H9 (cell line): ENCODE measurements around the gene CRK. TPM values are rescaled to one million over a fixed set of nuclear protein-coding genes. Genes with fewer than 3 reads are reported as not detected.
"Not testable (repeated sequence)": the region's sequence is repeated elsewhere in the genome, so short reads cannot be mapped to it uniquely, and the experiment has no call there.

ENCODE experiments used
- DNase-seq: peaks from one replicate; pipeline ENCODE4 v3.0.0-alpha.2; 2017
- H2AFZ ChIP-seq: one replicate; pipeline ENCODE4 v1.6.1; 2013; ENCODE audit warnings: mild to moderate bottlenecking, low read length, control low read depth, moderate library complexity
- H2AK5ac ChIP-seq: 2 replicates; pipeline ENCODE4 v1.6.1; 2013; ENCODE audit warnings: low read length, control low read depth, mixed read lengths; ENCODE audit not compliant: insufficient read length
- H2BK120ac ChIP-seq: one replicate; pipeline ENCODE4 v1.6.1; 2013; ENCODE audit warnings: low read depth, mild to moderate bottlenecking, low read length, control low read depth, inconsistent platforms; ENCODE audit not compliant: poor library complexity, severe bottlenecking
- H2BK12ac ChIP-seq: 2 replicates; pipeline ENCODE4 v1.6.1; 2013; ENCODE audit warnings: low read length, control low read depth, mixed read lengths, low read depth; ENCODE audit not compliant: insufficient read length
- H2BK15ac ChIP-seq: 2 replicates; pipeline ENCODE4 v1.6.1; 2013; ENCODE audit warnings: low read depth, low read length, control low read depth
- H2BK20ac ChIP-seq: one replicate; pipeline ENCODE4 v1.6.1; 2013; ENCODE audit warnings: low read depth, mild to moderate bottlenecking, low read length, control low read depth, inconsistent platforms; ENCODE audit not compliant: poor library complexity, severe bottlenecking
- H2BK5ac ChIP-seq: 2 replicates; pipeline ENCODE4 v1.6.1; 2013; ENCODE audit warnings: low read length, control low read depth, mixed read lengths; ENCODE audit not compliant: insufficient read length
- H3K14ac ChIP-seq: 2 replicates; pipeline ENCODE4 v1.6.1; 2013; ENCODE audit warnings: low read length, control low read depth; ENCODE audit not compliant: insufficient read depth
- H3K18ac ChIP-seq: 2 replicates; pipeline ENCODE4 v1.6.1; 2013; ENCODE audit warnings: low read depth, mild to moderate bottlenecking, mixed read lengths, low read length, control low read depth; ENCODE audit not compliant: insufficient read length
- H3K23ac ChIP-seq: 2 replicates; pipeline ENCODE4 v1.6.1; 2013; ENCODE audit warnings: low read length, control low read depth, mixed read lengths, low read depth; ENCODE audit not compliant: insufficient read length
- H3K23me2 ChIP-seq: 2 replicates; pipeline ENCODE4 v1.6.1; 2013; ENCODE audit warnings: low read depth, mild to moderate bottlenecking, mixed read lengths, low read length, control low read depth; ENCODE audit not compliant: insufficient read length, poor library complexity, severe bottlenecking
- H3K27ac ChIP-seq: 2 replicates; pipeline ENCODE4 v1.5.1; 2013; ENCODE audit warnings: low read length, control low read depth, mixed read lengths, low read depth; ENCODE audit not compliant: insufficient read length
- H3K27me3 ChIP-seq: 2 replicates; pipeline ENCODE4 v1.6.1; 2013; ENCODE audit warnings: low read length, control low read depth, inconsistent platforms; ENCODE audit not compliant: insufficient read depth
- H3K4ac ChIP-seq: 2 replicates; pipeline ENCODE4 v1.6.1; 2013; ENCODE audit warnings: low read depth, mild to moderate bottlenecking, control low read depth, inconsistent platforms, low read length, moderate library complexity
- H3K4me1 ChIP-seq: 2 replicates; pipeline ENCODE4 v1.6.1; 2013; ENCODE audit warnings: low read length, control low read depth, inconsistent platforms; ENCODE audit not compliant: insufficient read depth
- H3K4me2 ChIP-seq: 2 replicates; pipeline ENCODE4 v1.6.1; 2013; ENCODE audit warnings: low read length, control low read depth, mixed read lengths; ENCODE audit not compliant: insufficient read length, insufficient read depth
- H3K56ac ChIP-seq: 2 replicates; pipeline ENCODE4 v1.6.1; 2013; ENCODE audit warnings: low read depth, mild to moderate bottlenecking, mixed read lengths, low read length, control low read depth; ENCODE audit not compliant: insufficient read length
- H3K79me1 ChIP-seq: 2 replicates; pipeline ENCODE4 v1.6.1; 2013; ENCODE audit warnings: low read depth, mild to moderate bottlenecking, moderate library complexity, low read length, control low read depth, inconsistent platforms; ENCODE audit not compliant: insufficient read depth, poor library complexity, severe bottlenecking
- H3K79me2 ChIP-seq: 2 replicates; pipeline ENCODE4 v1.6.1; 2013; ENCODE audit warnings: low read length, control low read depth, inconsistent platforms; ENCODE audit not compliant: insufficient read depth
- H3K9ac ChIP-seq: 2 replicates; pipeline ENCODE4 v1.6.1; 2013; ENCODE audit warnings: low read length, control low read depth, mixed read lengths; ENCODE audit not compliant: insufficient read length; ENCODE audit errors: extremely low read depth
- H3K9me3 ChIP-seq: one replicate; pipeline ENCODE4 v1.6.1; 2013; ENCODE audit warnings: low read depth, low read length, inconsistent platforms; ENCODE audit not compliant: control insufficient read depth
- H3T11ph ChIP-seq: one replicate; pipeline ENCODE4 v1.6.1; 2013; ENCODE audit warnings: mild to moderate bottlenecking, low read length, control low read depth, inconsistent platforms
- H4K20me1 ChIP-seq: one replicate; pipeline ENCODE4 v1.6.1; 2013; ENCODE audit not compliant: control insufficient read depth, insufficient read length, insufficient read depth
- H4K5ac ChIP-seq: 2 replicates; pipeline ENCODE4 v1.6.1; 2013; ENCODE audit warnings: low read depth, mild to moderate bottlenecking, mixed read lengths, low read length, control low read depth; ENCODE audit not compliant: insufficient read length
- H4K8ac ChIP-seq: replicated peaks from 2 replicates; pipeline ENCODE4 v1.6.1; 2013; ENCODE audit warnings: low read length, control low read depth, mixed read lengths, low read depth; ENCODE audit not compliant: insufficient read length
- H4K91ac ChIP-seq: 2 replicates; pipeline ENCODE4 v1.6.1; 2013; ENCODE audit warnings: low read depth, mild to moderate bottlenecking, moderate library complexity, mixed read lengths, low read length, control low read depth; ENCODE audit not compliant: insufficient read length
- H3K27ac Mint-ChIP-seq, 3 experiments: 2 replicates in 2 of 3; 3 replicates in 1 of 3; pipeline ENCODE4 v1.8.0; 2020 to 2021; ENCODE audit warnings: mixed read lengths in 3 of 3, mild to moderate bottlenecking in 1 of 3, moderate library complexity in 1 of 3
- H3K27me3 Mint-ChIP-seq: 2 replicates; pipeline ENCODE4 v1.8.0; 2021; ENCODE audit warnings: low read depth, mild to moderate bottlenecking, moderate library complexity, mixed read lengths
- H3K36me3 Mint-ChIP-seq, 3 experiments: 2 replicates in 2 of 3; 3 replicates in 1 of 3; pipeline ENCODE4 v1.8.0; 2020 to 2021; ENCODE audit warnings: low read depth in 3 of 3, mixed read lengths in 3 of 3; ENCODE audit not compliant: insufficient read depth in 1 of 3
- H3K4me1 Mint-ChIP-seq, 2 experiments: 2 replicates each; pipeline ENCODE4 v1.8.0; 2020; ENCODE audit warnings: mixed read lengths in 2 of 2
- H3K4me3 Mint-ChIP-seq, 2 experiments: 2 replicates in 1 of 2; 3 replicates in 1 of 2; pipeline ENCODE4 v1.8.0; 2020 to 2021; ENCODE audit warnings: mild to moderate bottlenecking in 2 of 2, mixed read lengths in 2 of 2, moderate library complexity in 1 of 2
- H3K9me3 Mint-ChIP-seq, 2 experiments: 2 replicates in 1 of 2; 3 replicates in 1 of 2; pipeline ENCODE4 v1.8.0; 2020; ENCODE audit warnings: mild to moderate bottlenecking in 2 of 2, mixed read lengths in 2 of 2, moderate library complexity in 1 of 2
- CTCF ChIP-seq: fragments of 200-600 bp; sonication (generic); conservative IDR thresholded peaks from 3 replicates; pipeline ENCODE4 v1.8.0; 2021; ENCODE audit warnings: antibody characterized with exemption, mild to moderate bottlenecking
- WGBS: extraction: QIAGEN DNeasy Blood & Tissue Kit; methylation state at CpG from one replicate; pipeline ENCODE4 v1.1.7; 2013; ENCODE audit warnings: missing lambda C conversion rate, low lambda C conversion rate, mixed read lengths; ENCODE audit not compliant: insufficient read length; ENCODE audit errors: extremely low coverage; 5-methylcytosine and 5-hydroxymethylcytosine counted together
- total RNA-seq: library from RNA; stranded (reverse); gene quantifications from 2 replicates; pipeline ENCODE4 v1.2.1, GENCODE V29; 2021

Gene CRK
- total RNA-seq, 1 experiment from 2014 or later: 58.9 TPM

- Histone ChIP-seq H4K8ac (no peak overlapping the region), H3K27me3 (no peaks in the 10 kb centered on the region), H3K23ac (no peak overlapping the region), H2BK5ac (no peak overlapping the region), H3K27ac (no peak overlapping the region), H3K4me1 (no peaks in the 10 kb centered on the region; the same call in 1 of the 2 replicates), H3K9ac (no peak overlapping the region), H3K14ac (no peak overlapping the region), H2BK12ac (no peak overlapping the region), H3K79me1 (peaks cover 4% of the 10 kb centered on the region), H4K91ac (no peak overlapping the region), H3K79me2 (peaks cover 95% of the 10 kb centered on the region), H4K5ac (no peak overlapping the region), H3T11ph (no peak overlapping the region), H3K4ac (no peak overlapping the region), H4K20me1 (no peaks in the 10 kb centered on the region), H3K9me3 (no peaks in the 10 kb centered on the region), H3K56ac (no peak overlapping the region), H2AFZ (no peak overlapping the region), H2BK15ac (no peak overlapping the region), H3K18ac (no peak overlapping the region), H2AK5ac (no peak overlapping the region), H2BK120ac (no peak overlapping the region), H3K4me2 (no peak overlapping the region), H2BK20ac (no peak overlapping the region), H3K23me2 (no peaks in the 10 kb centered on the region)
- WGBS: no CpG with 5 or more reads among the region's 11 CpGs
- H3K4me3 Mint-ChIP-seq: no peak overlapping the region
- peaks cover 2 to 26% (median 7%) of the 10 kb centered on the region in 3 experiments; a peak in 6 of 7 replicates for H3K36me3 Mint-ChIP-seq
- no peaks in the 10 kb centered on the region for H3K9me3 Mint-ChIP-seq
- no peaks in the 10 kb centered on the region for H3K27me3 Mint-ChIP-seq
- no peak for TF ChIP-seq CTCF
- peaks cover 44 to 59% of the 10 kb centered on the region in 2 experiments for H3K4me1 Mint-ChIP-seq
- no peak for DNase-seq
- H3K27ac Mint-ChIP-seq: peak overlapping the region in 1 of 3 experiments; percentile 48; a peak in 2 of 7 replicates
Observed at GRCh38 chr17:1379208-1379929, 76.7 kb downstream of the CRK start.

GRCh38 chr17:1378476-1378860, 77.6 kb downstream of the CRK start:
- not testable (repeated sequence) for H3K56ac ChIP-seq, H3K18ac ChIP-seq, H3K27ac ChIP-seq, H4K8ac ChIP-seq, H2BK12ac ChIP-seq, H3K4me1 ChIP-seq, H3T11ph ChIP-seq, H3K27me3 Mint-ChIP-seq, H3K4me3 Mint-ChIP-seq, H2BK5ac ChIP-seq, H3K27me3 ChIP-seq, H2BK15ac ChIP-seq, DNase-seq, H2BK120ac ChIP-seq, H3K9me3 Mint-ChIP-seq, H3K23ac ChIP-seq, H4K5ac ChIP-seq, H2AK5ac ChIP-seq, H3K4ac ChIP-seq, H3K4me2 ChIP-seq, H3K79me1 ChIP-seq, H4K91ac ChIP-seq, H4K20me1 ChIP-seq, H2AFZ ChIP-seq, H3K23me2 ChIP-seq, H3K9me3 ChIP-seq, H3K9ac ChIP-seq, H3K14ac ChIP-seq, H2BK20ac ChIP-seq
- Mint-ChIP-seq H3K4me1 (peaks cover 46 to 60% of the 10 kb centered on the region in 2 experiments), H3K36me3 (peaks cover 2 to 28% (median 14%) of the 10 kb centered on the region in 3 experiments; a peak in 6 of 7 replicates), H3K27ac (peak overlapping the region in 1 of 3 experiments; percentile 89; a peak in 1 of 7 replicates)
- WGBS: no CpG with 5 or more reads among the region's 10 CpGs
- H3K79me2 ChIP-seq: peaks cover 95% of the 10 kb centered on the region
